ENCODE results near the gene GJC2. TPM values are rescaled to one million over a fixed set of nuclear protein-coding genes. Genes with fewer than 3 reads are reported as not detected.

The GJC2 gene
- polyA plus RNA-seq, 1 of the 3 experiments (the other 2 are of a cell fraction), result 0.92 TPM

GRCh38 chr1:228164561-228165371 is 15.0 kb downstream of the GJC2 start:
- Histone ChIP-seq H3K4me1 (ENCODE audit: control insufficient read depth in 1 of 2, insufficient read depth in 2 of 2, low read depth in 1 of 2, low read length in 1 of 2) (peaks cover 13 to 25% of the 10 kb centered on the region in 2 experiments; a peak in 3 of 4 replicates), H3K9ac (peak overlapping the region; percentile 78), H2AFZ (ENCODE audit: low read depth) (peak overlapping the region; percentile 93; the same call in 1 of the 2 replicates), H3K27ac (ENCODE audit: low read depth in 2 of 2, low read length in 1 of 2) (peak overlapping the region; percentile 44 to 77), H3K4me3 (ENCODE audit: low read depth in 2 of 2, low read length in 1 of 2) (peak overlapping the region; percentile 45 to 62; a peak in 3 of 4 replicates), H4K20me1 (ENCODE audit: insufficient read depth) (no peaks in the 10 kb centered on the region), H3K36me3 (replicated peaks in 1 of 2; ENCODE audit: control insufficient read depth in 1 of 2, insufficient read depth in 2 of 2, low read length in 1 of 2) (no peaks in the 10 kb centered on the region), H3K9me2 (no peaks in the 10 kb centered on the region), H3K4me2 (peak overlapping the region; percentile 86), H3K9me3 (no peaks in the 10 kb centered on the region), H3F3A (replicated peaks; ENCODE audit: insufficient read depth) (no peaks in the 10 kb centered on the region), H3K27me3 (ENCODE audit: insufficient read depth) (no peaks in the 10 kb centered on the region), H3K79me2 (ENCODE audit: insufficient read depth) (peaks cover 24% of the 10 kb centered on the region)
- 58% methylated on average over 20 of the region's 20 CpGs for WGBS (ENCODE audit: low lambda C conversion rate)
- TF ChIP-seq RXRA (IDR thresholded peaks at IDR 0.05; ENCODE audit: borderline replicate concordance, low read depth), result no peak
- TF ChIP-seq PBX3 (IDR thresholded peaks at IDR 0.05), result no peak
- no peak for TF ChIP-seq GATA2 (CRISPR knock-in tag; IDR thresholded peaks at IDR 0.05)
- TF ChIP-seq FOSL2 (IDR thresholded peaks at IDR 0.05; ENCODE audit: borderline replicate concordance, low read depth), result no peak
- no peak for TF ChIP-seq TEAD4 (IDR thresholded peaks at IDR 0.05; ENCODE audit: borderline replicate concordance, insufficient read depth)
- no peak for TF ChIP-seq NFIC (IDR thresholded peaks at IDR 0.05; ENCODE audit: borderline replicate concordance)
- no peak for TF ChIP-seq CHD2 (IDR thresholded peaks at IDR 0.05; ENCODE audit: low read length, partially characterized antibody)
- no peak for TF ChIP-seq MAX (IDR thresholded peaks at IDR 0.05; ENCODE audit: low read depth)
- no peak for TF ChIP-seq SMC3 (IDR thresholded peaks at IDR 0.05; ENCODE audit: low read depth, low read length)
- no peak for TF ChIP-seq TAF1 (IDR thresholded peaks at IDR 0.05; ENCODE audit: borderline replicate concordance, low read depth, low read length)
- no peak for TF ChIP-seq RAD21 (IDR thresholded peaks at IDR 0.05; ENCODE audit: low read length)
- no peak for TF ChIP-seq FOXM1 (IDR thresholded peaks at IDR 0.05; ENCODE audit: low read depth)
- TF ChIP-seq IRF3 (IDR thresholded peaks at IDR 0.05; ENCODE audit: low read depth, low read length), result no peak
- TF ChIP-seq EP300 (IDR thresholded peaks at IDR 0.05; ENCODE audit: borderline replicate concordance in 1 of 2, low read depth in 1 of 2, low read length in 1 of 2), result no peak
- TF ChIP-seq EZH2phosphoT487 (IDR thresholded peaks at IDR 0.05; ENCODE audit: borderline replicate concordance, low read depth), result no peak
- TF ChIP-seq MEF2A (IDR thresholded peaks at IDR 0.05; ENCODE audit: borderline replicate concordance, low read depth), result no peak
- TF ChIP-seq FOXJ3 (CRISPR knock-in tag; IDR thresholded peaks at IDR 0.05), result no peak
- TF ChIP-seq RCOR1 (IDR thresholded peaks at IDR 0.05; ENCODE audit: low read length), result no peak
- no peak for TF ChIP-seq ZBTB33 (IDR thresholded peaks at IDR 0.05; ENCODE audit: borderline replicate concordance, low read depth)
- POLR2A ChIA-PET, result interaction anchor here (0.6 to 2.1 kb wide), 11 partner anchors 9 to 169 kb away, joined by 3 to 6 read pairs (median 4); partner anchors contain the start of genes GJC2 and GUK1
- no peak for DNase-seq
- CTCF ChIA-PET, result interaction anchor here (0.6 to 5.5 kb wide), 17 partner anchors 10 to 351 kb away, joined by 3 to 54 read pairs (median 5); partner anchors contain the start of genes GJC2 and GUK1
